WTC11 (cell line): ENCODE data around the gene ZNF230. TPM values are rescaled to one million over a fixed set of nuclear protein-coding genes. Genes with fewer than 3 reads are reported as not detected.

Experiments
- ATAC-seq: fragments of 200-7000 bp; cut with Tn5 transposase; 2 replicates; pipeline ENCODE4 v1.10.0; 2021; ENCODE audit warnings: mild to moderate bottlenecking, moderate library complexity
- CTCF ChIA-PET: fragments of 300-600 bp; sonication (Branson Sonifier 250); formaldehyde crosslinking; loops from one replicate; lab custom pipeline; 2021; ENCODE audit warnings: antibody characterized with exemption; lab: Charles Lee
- POLR2A ChIA-PET: fragments of 350-600 bp; sonication (Branson Sonifier 250); formaldehyde crosslinking; loops from one replicate; lab custom pipeline; 2021; ENCODE audit warnings: antibody characterized with exemption; lab: Charles Lee
- DNase-seq: peaks from one replicate; pipeline ENCODE4 v3.0.0; 2021; ENCODE audit warnings: low spot score
- H3K27ac Mint-ChIP-seq: 2 replicates; pipeline ENCODE4 v1.8.0; 2021; ENCODE audit warnings: mixed read lengths
- H3K27me3 Mint-ChIP-seq: 2 replicates; pipeline ENCODE4 v1.8.0; 2021; ENCODE audit warnings: low read depth, mild to moderate bottlenecking, moderate library complexity, mixed read lengths
- H3K36me3 Mint-ChIP-seq: 2 replicates; pipeline ENCODE4 v1.8.0; 2021; ENCODE audit warnings: mixed read lengths
- H3K4me1 Mint-ChIP-seq: 2 replicates; pipeline ENCODE4 v1.8.0; 2022; ENCODE audit warnings: mixed read lengths
- H3K4me3 Mint-ChIP-seq: 2 replicates; pipeline ENCODE4 v1.8.0; 2021; ENCODE audit warnings: mild to moderate bottlenecking, moderate library complexity, mixed read lengths
- H3K9me3 Mint-ChIP-seq: 2 replicates; pipeline ENCODE4 v1.8.0; 2021; ENCODE audit warnings: mixed read lengths
- ATF1 ChIP-seq: sonication (generic); formaldehyde crosslinking; IDR thresholded peaks from 2 replicates; pipeline ENCODE4 v1.8.1; 2023; ENCODE audit warnings: mild to moderate bottlenecking, moderate library complexity, missing genetic modification reagents
- CREB1 ChIP-seq: sonication (generic); formaldehyde crosslinking; IDR thresholded peaks from 2 replicates; pipeline ENCODE4 v1.8.0; 2023; ENCODE audit warnings: mild to moderate bottlenecking, missing genetic modification reagents
- CTCF ChIP-seq: fragments of 200-600 bp; IDR thresholded peaks from 2 replicates; pipeline ENCODE4 v1.8.0; 2022; ENCODE audit warnings: antibody characterized with exemption
- EMX1 ChIP-seq: fragments of 250-450 bp; sonication (Bioruptor Pico); IDR thresholded peaks from 2 replicates; pipeline ENCODE4 v1.8.0; 2021; ENCODE audit warnings: mild to moderate bottlenecking
- ERG ChIP-seq: fragments of 250-450 bp; sonication (Bioruptor Pico); IDR thresholded peaks from 2 replicates; pipeline ENCODE4 v1.8.0; 2021; ENCODE audit warnings: mild to moderate bottlenecking
- ESRRA ChIP-seq: sonication (generic); formaldehyde crosslinking; IDR thresholded peaks from 2 replicates; pipeline ENCODE4 v1.8.1; 2022; ENCODE audit warnings: mild to moderate bottlenecking, missing genetic modification reagents, borderline replicate concordance
- IRF1 ChIP-seq: sonication (generic); formaldehyde crosslinking; IDR thresholded peaks from 2 replicates; pipeline ENCODE4 v1.8.0; 2023; ENCODE audit warnings: missing genetic modification reagents
- IRF2 ChIP-seq: sonication (generic); formaldehyde crosslinking; IDR thresholded peaks from 2 replicates; pipeline ENCODE4 v1.8.0; 2022; ENCODE audit warnings: low read depth, missing genetic modification reagents, borderline replicate concordance
- JAZF1 ChIP-seq: fragments of 250-450 bp; sonication (Bioruptor Pico); IDR thresholded peaks from 2 replicates; pipeline ENCODE4 v1.9.0; 2021; ENCODE audit warnings: moderate library complexity, mild to moderate bottlenecking, inconsistent platforms
- NFYB ChIP-seq: sonication (generic); formaldehyde crosslinking; conservative IDR thresholded peaks from 2 replicates; pipeline ENCODE4 v1.8.0; 2022; ENCODE audit warnings: low read depth, missing genetic modification reagents
- PRRX2 ChIP-seq: fragments of 250-450 bp; sonication (Bioruptor Pico); IDR thresholded peaks from 2 replicates; pipeline ENCODE4 v1.8.0; 2021; ENCODE audit warnings: mild to moderate bottlenecking
- RORB ChIP-seq: fragments of 250-450 bp; sonication (Bioruptor Pico); IDR thresholded peaks from 2 replicates; pipeline ENCODE4 v1.9.0; 2021; ENCODE audit warnings: mild to moderate bottlenecking
- SMAD4 ChIP-seq: sonication (generic); formaldehyde crosslinking; IDR thresholded peaks from 2 replicates; pipeline ENCODE4 v1.8.0; 2022; ENCODE audit warnings: mild to moderate bottlenecking, missing genetic modification reagents
- SP1 ChIP-seq: sonication (generic); formaldehyde crosslinking; conservative IDR thresholded peaks from 2 replicates; pipeline ENCODE4 v1.8.1; 2022; ENCODE audit warnings: missing genetic modification reagents
- TEAD4 ChIP-seq: sonication (generic); formaldehyde crosslinking; IDR thresholded peaks from 2 replicates; pipeline ENCODE4 v1.8.0; 2022; ENCODE audit warnings: mild to moderate bottlenecking, missing genetic modification reagents
- ZNF219 ChIP-seq: sonication (generic); formaldehyde crosslinking; IDR thresholded peaks from 2 replicates; pipeline ENCODE4 v1.8.0; 2023; ENCODE audit warnings: missing genetic modification reagents, mild to moderate bottlenecking, borderline replicate concordance
- ZNF671 ChIP-seq: fragments of 250-450 bp; sonication (Bioruptor Pico); IDR thresholded peaks from 2 replicates; pipeline ENCODE4 v1.8.0; 2021; ENCODE audit warnings: mild to moderate bottlenecking
- total RNA-seq: library from RNA; stranded (reverse); gene quantifications from 3 replicates; pipeline ENCODE4 v1.2.3, GENCODE V29; 2021
- TF ChIP-seq, protein P1 (sequence below): sonication (generic); formaldehyde crosslinking; IDR thresholded peaks from 2 replicates; pipeline ENCODE4 v1.8.1; 2023; ENCODE audit warnings: mild to moderate bottlenecking, missing genetic modification reagents
- TF ChIP-seq, protein P2 (sequence below): fragments of 250-450 bp; sonication (Bioruptor Pico); IDR thresholded peaks from 2 replicates; pipeline ENCODE4 v1.9.0; 2021; ENCODE audit warnings: mild to moderate bottlenecking, borderline replicate concordance
- TF ChIP-seq, protein P3 (sequence below): sonication (generic); formaldehyde crosslinking; IDR thresholded peaks from 2 replicates; pipeline ENCODE4 v1.8.0; 2022; ENCODE audit warnings: mild to moderate bottlenecking, missing genetic modification reagents

The ZNF230 gene
- total RNA-seq, 1 experiment from 2014 or later = 3.5 TPM

DNA sequence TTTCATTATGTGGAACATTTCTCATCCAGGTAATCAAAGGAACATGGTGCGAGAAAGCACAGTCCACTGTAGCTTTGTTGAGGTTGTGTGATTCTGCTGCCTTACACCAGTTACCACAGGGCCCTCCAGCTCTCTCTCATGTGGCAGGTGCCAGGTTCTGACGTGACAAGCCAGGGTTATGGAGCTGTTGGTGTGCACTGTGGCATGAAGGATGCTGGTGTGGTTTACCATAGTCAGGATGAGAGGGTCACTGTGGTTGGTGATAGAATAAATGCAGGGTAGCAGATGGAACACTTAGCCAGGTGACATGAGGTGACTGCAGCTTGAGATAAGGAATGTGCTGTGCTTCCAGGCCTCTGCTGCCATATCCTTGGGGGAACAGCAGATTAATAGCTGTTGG is 56.5 kb downstream of the ZNF230 start:
- no peak for TF ChIP-seq SP1 (CRISPR knock-in tag)
- no peak for TF ChIP-seq IRF2 (CRISPR knock-in tag)
- no peak for TF ChIP-seq PRRX2 (CRISPR knock-in tag)
- TF ChIP-seq NFYB = no peak
- no peak for TF ChIP-seq ERG (CRISPR knock-in tag)
- TF ChIP-seq RORB = no peak
- no peak for TF ChIP-seq EMX1
- TF ChIP-seq SMAD4 (CRISPR knock-in tag) = no peak
- no peak for TF ChIP-seq CREB1 (CRISPR knock-in tag)
- TF ChIP-seq CTCF = no peak
- TF ChIP-seq ESRRA (CRISPR knock-in tag) = no peak
- TF ChIP-seq, protein P1, sequence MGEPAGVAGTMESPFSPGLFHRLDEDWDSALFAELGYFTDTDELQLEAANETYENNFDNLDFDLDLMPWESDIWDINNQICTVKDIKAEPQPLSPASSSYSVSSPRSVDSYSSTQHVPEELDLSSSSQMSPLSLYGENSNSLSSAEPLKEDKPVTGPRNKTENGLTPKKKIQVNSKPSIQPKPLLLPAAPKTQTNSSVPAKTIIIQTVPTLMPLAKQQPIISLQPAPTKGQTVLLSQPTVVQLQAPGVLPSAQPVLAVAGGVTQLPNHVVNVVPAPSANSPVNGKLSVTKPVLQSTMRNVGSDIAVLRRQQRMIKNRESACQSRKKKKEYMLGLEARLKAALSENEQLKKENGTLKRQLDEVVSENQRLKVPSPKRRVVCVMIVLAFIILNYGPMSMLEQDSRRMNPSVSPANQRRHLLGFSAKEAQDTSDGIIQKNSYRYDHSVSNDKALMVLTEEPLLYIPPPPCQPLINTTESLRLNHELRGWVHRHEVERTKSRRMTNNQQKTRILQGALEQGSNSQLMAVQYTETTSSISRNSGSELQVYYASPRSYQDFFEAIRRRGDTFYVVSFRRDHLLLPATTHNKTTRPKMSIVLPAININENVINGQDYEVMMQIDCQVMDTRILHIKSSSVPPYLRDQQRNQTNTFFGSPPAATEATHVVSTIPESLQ (CRISPR knock-in tag) = no peak
- no peak for TF ChIP-seq ATF1 (CRISPR knock-in tag)
- no peak for TF ChIP-seq ZNF219 (CRISPR knock-in tag)
- no peak for TF ChIP-seq IRF1 (CRISPR knock-in tag)
- TF ChIP-seq JAZF1 (CRISPR knock-in tag) = no peak
- TF ChIP-seq ZNF671 = no peak
- TF ChIP-seq, protein P2, sequence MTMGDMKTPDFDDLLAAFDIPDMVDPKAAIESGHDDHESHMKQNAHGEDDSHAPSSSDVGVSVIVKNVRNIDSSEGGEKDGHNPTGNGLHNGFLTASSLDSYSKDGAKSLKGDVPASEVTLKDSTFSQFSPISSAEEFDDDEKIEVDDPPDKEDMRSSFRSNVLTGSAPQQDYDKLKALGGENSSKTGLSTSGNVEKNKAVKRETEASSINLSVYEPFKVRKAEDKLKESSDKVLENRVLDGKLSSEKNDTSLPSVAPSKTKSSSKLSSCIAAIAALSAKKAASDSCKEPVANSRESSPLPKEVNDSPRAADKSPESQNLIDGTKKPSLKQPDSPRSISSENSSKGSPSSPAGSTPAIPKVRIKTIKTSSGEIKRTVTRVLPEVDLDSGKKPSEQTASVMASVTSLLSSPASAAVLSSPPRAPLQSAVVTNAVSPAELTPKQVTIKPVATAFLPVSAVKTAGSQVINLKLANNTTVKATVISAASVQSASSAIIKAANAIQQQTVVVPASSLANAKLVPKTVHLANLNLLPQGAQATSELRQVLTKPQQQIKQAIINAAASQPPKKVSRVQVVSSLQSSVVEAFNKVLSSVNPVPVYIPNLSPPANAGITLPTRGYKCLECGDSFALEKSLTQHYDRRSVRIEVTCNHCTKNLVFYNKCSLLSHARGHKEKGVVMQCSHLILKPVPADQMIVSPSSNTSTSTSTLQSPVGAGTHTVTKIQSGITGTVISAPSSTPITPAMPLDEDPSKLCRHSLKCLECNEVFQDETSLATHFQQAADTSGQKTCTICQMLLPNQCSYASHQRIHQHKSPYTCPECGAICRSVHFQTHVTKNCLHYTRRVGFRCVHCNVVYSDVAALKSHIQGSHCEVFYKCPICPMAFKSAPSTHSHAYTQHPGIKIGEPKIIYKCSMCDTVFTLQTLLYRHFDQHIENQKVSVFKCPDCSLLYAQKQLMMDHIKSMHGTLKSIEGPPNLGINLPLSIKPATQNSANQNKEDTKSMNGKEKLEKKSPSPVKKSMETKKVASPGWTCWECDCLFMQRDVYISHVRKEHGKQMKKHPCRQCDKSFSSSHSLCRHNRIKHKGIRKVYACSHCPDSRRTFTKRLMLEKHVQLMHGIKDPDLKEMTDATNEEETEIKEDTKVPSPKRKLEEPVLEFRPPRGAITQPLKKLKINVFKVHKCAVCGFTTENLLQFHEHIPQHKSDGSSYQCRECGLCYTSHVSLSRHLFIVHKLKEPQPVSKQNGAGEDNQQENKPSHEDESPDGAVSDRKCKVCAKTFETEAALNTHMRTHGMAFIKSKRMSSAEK (CRISPR knock-in tag) = no peak
- TF ChIP-seq TEAD4 (CRISPR knock-in tag) = no peak
- TF ChIP-seq, protein P3, sequence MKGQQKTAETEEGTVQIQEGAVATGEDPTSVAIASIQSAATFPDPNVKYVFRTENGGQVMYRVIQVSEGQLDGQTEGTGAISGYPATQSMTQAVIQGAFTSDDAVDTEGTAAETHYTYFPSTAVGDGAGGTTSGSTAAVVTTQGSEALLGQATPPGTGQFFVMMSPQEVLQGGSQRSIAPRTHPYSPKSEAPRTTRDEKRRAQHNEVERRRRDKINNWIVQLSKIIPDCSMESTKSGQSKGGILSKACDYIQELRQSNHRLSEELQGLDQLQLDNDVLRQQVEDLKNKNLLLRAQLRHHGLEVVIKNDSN (CRISPR knock-in tag) = no peak
- H3K9me3 Mint-ChIP-seq = peaks cover 9% of the 10 kb centered on the region
- H3K4me3 Mint-ChIP-seq = no peak overlapping the region
- peaks cover 64% of the 10 kb centered on the region for H3K36me3 Mint-ChIP-seq
- ChIA-PET POLR2A (interaction anchor here (0.6 kb wide), 1 partner anchor 1727 kb away, joined by 3 read pairs; no protein-coding TSS in a partner anchor), CTCF (no interaction called here)
- ATAC-seq (no peak), DNase-seq (no peak)
- H3K27me3 Mint-ChIP-seq = no peaks in the 10 kb centered on the region
- H3K4me1 Mint-ChIP-seq = no peaks in the 10 kb centered on the region
- H3K27ac Mint-ChIP-seq = no peak overlapping the region
